Astrocyte of the cerebellum (primary cell): ENCODE measurements around the gene KRTAP9-2.
"Not testable (repeated sequence)": the region's sequence is repeated elsewhere in the genome, so short reads cannot be mapped to it uniquely, and the experiment has no call there.

Experiments used
- DNase-seq: peaks from one replicate; pipeline ENCODE4 v3.0.0-alpha.2; 2011; ENCODE audit warnings: low read depth
- H3K4me3 ChIP-seq: 2 replicates; pipeline ENCODE4 v1.5.1; 2011; ENCODE audit warnings: mild to moderate bottlenecking, low read depth, low read length, moderate library complexity
- in situ Hi-C: cut with HindIII; loops from 2 replicates; pipeline ENCODE4 v1.10.0; 2017; ENCODE audit warnings: low sequenced_read_pairs
- TF ChIP-seq, protein P1 (sequence below): IDR thresholded peaks from 2 replicates; pipeline ENCODE4 v1.5.1; 2012; ENCODE audit warnings: low read length, low read depth, moderate library complexity, mild to moderate bottlenecking; ENCODE audit errors: missing control alignments

Gene KRTAP9-2

DNA sequence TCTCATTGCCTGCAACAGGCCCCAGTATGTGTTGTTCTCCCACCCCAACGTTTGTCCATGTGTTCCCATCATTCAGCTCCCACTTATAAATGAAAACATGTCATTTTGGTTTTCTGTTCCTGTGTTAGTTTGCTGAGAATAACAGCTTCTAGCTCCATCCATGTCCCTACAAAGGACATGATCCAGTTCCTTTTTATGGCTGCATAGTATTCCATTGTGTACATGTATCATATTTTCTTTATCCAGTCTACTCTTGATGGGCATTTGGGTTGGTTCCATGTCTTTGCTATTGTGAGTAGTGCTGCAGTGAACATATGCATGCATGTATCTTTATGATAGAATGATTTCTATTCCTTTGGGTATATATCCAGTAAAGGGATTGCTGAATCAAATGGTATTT, 10.8 kb upstream of the KRTAP9-2 start:
- TF ChIP-seq, protein P1, sequence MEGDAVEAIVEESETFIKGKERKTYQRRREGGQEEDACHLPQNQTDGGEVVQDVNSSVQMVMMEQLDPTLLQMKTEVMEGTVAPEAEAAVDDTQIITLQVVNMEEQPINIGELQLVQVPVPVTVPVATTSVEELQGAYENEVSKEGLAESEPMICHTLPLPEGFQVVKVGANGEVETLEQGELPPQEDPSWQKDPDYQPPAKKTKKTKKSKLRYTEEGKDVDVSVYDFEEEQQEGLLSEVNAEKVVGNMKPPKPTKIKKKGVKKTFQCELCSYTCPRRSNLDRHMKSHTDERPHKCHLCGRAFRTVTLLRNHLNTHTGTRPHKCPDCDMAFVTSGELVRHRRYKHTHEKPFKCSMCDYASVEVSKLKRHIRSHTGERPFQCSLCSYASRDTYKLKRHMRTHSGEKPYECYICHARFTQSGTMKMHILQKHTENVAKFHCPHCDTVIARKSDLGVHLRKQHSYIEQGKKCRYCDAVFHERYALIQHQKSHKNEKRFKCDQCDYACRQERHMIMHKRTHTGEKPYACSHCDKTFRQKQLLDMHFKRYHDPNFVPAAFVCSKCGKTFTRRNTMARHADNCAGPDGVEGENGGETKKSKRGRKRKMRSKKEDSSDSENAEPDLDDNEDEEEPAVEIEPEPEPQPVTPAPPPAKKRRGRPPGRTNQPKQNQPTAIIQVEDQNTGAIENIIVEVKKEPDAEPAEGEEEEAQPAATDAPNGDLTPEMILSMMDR, result no peak
- no peak overlapping the region for H3K4me3 ChIP-seq
- DNase-seq, result no peak
- in situ Hi-C loops, result no loop called here

DNA sequence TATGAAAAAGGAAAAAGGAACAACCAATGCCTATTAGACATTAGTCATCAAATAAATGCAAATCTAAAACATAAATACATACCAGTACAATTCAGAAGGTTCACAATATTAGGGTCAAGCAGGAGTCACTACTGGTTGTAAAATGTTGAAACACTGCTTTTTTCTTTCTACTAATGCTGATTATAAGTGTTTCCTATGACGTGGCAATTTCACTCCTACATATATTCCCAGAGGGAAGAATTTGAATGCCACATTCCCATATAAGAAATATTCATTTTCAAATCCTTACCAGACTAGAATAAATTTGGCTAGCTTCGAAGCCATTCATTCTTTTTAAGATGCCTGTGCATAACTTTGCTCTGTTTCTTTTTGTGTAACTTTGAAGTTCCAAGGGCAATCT, 2.6 kb upstream of the KRTAP9-2 start:
- TF ChIP-seq, protein P1, result no peak
- no peak for DNase-seq
- no peak overlapping the region for H3K4me3 ChIP-seq
- in situ Hi-C loops, result no loop called here

DNA sequence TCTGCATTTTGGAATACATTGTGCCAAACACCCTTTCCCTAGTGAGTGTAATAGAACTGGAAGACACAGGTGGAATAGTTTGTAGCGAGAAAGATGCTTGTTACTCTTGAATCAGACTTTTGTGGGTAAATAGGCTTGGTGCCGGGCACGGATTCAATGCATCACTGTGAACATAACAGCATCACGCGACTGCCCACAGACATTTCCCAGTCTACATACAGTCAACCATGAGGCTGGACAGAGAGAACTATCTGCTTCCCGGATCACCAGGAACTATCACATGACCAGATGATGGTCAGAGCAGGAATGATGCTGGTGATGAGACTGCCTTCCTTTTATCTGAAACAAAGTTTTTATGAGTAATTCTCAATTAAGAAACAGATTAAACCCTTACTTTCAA, 397 bp upstream of the KRTAP9-2 start:
- TF ChIP-seq, protein P1, result no peak
- no peak overlapping the region for H3K4me3 ChIP-seq
- no peak for DNase-seq
- in situ Hi-C loops, result no loop called here

DNA sequence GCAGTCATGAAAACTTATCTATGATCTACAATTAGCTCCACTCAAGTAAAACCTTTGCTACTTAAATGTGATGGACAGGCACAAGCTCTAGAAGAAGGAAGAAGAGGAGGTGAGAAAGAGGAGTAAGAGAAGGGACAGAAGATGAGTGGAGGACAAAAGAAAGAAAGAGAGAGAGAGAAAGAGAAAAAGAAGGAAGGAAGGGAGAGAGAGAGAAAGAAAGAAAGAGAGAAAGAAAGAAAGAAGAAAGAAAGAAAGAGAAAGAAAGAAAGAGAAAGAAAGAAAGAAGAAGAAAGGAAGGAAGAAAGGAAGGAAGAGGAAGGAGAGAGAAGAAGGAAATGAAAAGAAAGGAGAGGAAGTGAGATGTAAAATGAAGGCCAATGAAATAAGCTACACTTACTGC, 3.6 kb downstream of the KRTAP9-2 start:
- no peak for DNase-seq
- TF ChIP-seq, protein P1, result no peak
- in situ Hi-C loops, result no loop called here
- H3K4me3 ChIP-seq, result no peak overlapping the region

DNA sequence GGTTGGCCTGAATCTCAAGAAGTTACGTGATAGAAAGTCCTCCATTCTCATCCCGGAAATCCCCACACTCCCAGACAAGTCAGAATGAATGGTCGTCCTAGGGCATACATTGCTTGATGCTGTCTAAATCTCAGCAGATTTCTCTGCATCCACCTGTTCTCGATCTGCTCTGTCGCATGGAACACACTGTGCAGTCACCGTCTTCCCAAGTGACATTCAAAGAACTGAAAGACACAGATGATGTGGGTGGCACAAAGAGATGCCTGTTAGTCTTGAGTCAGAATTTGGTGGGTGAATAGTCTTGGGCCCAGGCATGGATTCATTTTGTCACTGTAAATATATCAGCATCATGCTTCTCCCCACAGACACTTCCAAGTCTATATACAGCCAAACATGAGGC, 5.3 kb downstream of the KRTAP9-2 start:
- TF ChIP-seq, protein P1, result no peak

DNA sequence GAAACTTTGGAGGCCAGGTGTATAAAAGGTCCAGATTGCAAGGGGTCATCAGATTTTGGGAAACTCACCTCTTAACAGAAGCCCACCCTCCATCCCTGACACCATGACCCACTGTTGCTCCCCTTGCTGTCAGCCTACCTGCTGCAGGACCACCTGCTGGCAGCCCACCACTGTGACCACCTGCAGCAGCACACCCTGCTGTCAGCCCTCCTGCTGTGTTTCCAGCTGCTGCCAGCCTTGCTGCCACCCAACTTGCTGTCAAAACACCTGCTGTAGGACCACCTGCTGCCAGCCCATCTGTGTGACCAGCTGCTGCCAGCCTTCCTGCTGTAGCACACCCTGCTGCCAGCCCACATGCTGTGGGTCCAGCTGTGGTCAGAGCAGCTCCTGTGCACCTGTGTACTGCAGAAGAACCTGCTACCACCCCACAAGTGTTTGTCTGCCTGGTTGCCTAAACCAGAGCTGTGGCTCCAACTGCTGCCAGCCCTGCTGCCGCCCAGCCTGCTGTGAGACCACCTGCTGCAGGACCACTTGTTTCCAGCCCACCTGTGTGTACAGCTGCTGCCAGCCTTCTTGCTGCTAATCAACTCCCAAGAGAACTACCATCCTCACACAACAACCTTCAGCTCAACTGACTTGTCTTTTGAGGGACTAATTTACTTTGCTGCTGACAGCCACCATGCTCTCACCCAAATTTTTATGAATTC, 6.1 kb downstream of the KRTAP9-2 start, which contains the start of gene KRTAP9-3:
Gene KRTAP9-3 (plus strand): TSS at position 51 of the 707 bp plus-strand sequence. CDS start 53 bp downstream, at position 104.
- in situ Hi-C loops, DNase-seq: not testable (repeated sequence)

More for the DNA sequence above, 5.3 kb downstream of the KRTAP9-2 start:
- in situ Hi-C loops, result no loop called here
- H3K4me3 ChIP-seq, result no peak overlapping the region
- no peak for DNase-seq

DNA sequence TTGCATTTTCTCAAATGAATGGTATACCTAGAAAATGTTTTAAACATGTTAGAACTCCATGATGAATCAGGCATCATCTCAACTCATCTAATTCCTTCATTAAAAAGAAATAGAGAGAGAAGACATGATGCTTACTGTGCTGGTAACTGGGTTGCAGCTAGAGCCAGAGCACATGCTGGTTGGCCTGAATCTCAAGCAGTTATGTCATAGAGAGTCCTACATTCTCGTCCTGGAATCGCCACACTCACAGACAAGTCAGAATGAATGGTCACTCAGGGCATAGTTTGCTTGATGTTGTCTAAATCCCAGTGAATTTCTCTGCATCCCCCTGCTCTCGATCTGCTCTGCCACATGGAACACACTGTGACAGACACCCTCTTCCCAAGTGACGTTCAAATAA, 10.7 kb downstream of the KRTAP9-2 start:
- in situ Hi-C loops, DNase-seq, H3K4me3 ChIP-seq: not testable (repeated sequence)

More for the DNA sequence above, 6.1 kb downstream of the KRTAP9-2 start, which contains the start of gene KRTAP9-3:
- H3K4me3 ChIP-seq, result not testable (repeated sequence)

DNA sequence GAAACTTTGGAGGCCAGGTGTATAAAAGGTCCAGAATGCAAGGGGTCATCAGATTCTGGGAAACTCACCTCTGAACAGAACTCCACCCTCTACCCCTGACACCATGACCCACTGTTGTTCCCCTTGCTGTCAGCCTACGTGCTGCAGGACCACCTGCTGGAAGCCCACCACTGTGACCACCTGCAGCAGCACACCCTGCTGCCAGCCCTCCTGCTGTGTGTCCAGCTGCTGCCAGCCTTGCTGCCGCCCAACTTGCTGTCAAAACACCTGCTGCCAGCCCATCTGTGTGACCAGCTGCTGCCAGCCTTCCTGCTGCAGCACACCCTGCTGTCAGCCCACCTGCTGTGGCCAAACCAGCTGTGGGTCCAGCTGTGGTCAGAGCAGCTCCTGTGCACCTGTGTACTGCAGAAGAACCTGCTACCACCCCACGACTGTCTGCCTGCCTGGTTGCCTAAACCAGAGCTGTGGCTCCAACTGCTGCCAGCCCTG, 11.5 kb downstream of the KRTAP9-2 start, which contains the start of gene KRTAP9-8:
Gene KRTAP9-8 (plus strand): TSS at position 51 of the 489 bp plus-strand sequence. CDS start 53 bp downstream, at position 104.
- H3K4me3 ChIP-seq, in situ Hi-C loops, DNase-seq: not testable (repeated sequence)

DNA sequence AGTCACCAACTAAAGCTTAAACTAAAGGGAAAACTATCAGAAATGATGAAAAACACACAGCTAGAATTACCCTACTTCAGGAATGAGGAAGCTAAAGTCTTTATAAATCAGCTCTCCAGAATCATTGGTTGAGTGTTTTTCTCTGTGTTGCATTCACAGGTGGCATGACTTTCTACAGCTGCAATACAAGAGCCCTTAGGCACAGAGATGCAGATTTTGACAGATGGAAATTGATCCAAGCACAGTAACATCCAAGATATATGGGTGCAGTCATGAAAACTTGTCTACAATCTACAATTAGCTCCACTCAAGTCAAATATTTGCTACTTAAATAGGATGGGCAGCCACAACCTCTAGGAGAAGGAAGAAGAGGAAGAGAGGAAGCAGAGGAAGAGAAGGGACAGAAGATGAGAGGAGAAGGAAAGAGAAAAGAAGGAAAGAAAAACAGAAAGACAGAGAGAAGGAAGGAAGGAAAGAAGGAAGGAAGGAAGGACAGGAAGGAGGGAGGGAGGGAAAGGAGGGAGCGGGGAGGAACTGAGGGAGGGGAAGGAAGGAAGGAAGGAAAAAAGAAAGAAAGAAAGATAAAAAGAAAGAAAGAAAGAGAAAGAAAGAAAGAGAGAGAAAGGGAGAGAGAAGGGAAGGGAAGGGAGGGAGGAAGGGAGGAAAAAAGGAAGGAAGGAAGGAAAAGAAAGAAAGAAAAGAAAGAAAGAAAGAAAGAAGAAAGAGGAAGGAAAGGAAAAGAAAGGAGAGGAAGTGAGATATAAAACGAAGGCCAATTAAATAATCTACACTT, 20.7 kb downstream of the KRTAP9-2 start:
- in situ Hi-C loops, DNase-seq, H3K4me3 ChIP-seq: not testable (repeated sequence)

DNA sequence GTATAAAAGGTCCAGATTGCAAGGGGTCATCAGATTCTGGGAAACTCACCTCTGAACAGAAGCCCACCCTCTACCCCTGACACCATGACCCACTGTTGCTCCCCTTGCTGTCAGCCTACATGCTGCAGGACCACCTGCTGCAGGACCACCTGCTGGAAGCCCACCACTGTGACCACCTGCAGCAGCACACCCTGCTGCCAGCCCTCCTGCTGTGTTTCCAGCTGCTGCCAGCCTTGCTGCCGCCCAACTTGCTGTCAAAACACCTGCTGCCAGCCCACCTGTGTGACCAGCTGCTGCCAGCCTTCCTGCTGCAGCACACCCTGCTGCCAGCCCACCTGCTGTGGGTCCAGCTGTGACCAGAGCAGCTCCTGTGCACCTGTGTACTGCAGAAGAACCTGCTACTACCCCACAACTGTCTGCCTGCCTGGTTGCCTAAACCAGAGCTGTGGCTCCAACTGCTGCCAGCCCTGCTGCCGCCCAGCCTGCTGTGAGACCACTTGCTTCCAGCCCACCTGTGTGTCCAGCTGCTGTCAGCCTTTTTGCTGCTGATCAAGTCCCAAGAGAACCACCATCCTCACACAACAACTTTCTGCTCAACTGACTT, 23.3 kb downstream of the KRTAP9-2 start, which contains the start of gene KRTAP9-4:
Gene KRTAP9-4 (plus strand): TSS at position 51 of the 604 bp plus-strand sequence. CDS start 34 bp downstream, at position 85.
- DNase-seq, H3K4me3 ChIP-seq, in situ Hi-C loops: not testable (repeated sequence)
